IMR-90 (cell line): ENCODE measurements around the gene TRIM17. TPM values are rescaled to one million over a fixed set of nuclear protein-coding genes. Genes with fewer than 3 reads are reported as not detected.

Experiments used
- ATAC-seq: fragments of 200-7000 bp; cut with Tn5 transposase; 2 replicates; pipeline ENCODE4 v1.9.1; 2020; ENCODE audit warnings: low read depth, mild to moderate bottlenecking, moderate library complexity
- BruUV-seq: library from RNA; stranded (reverse); fragments of 400-500 nt; replicated peaks from 2 replicates; lab custom pipeline; 2021; lab: Mats Ljungman, UMichigan
- CTCF ChIA-PET: fragments of 300-600 bp; formaldehyde crosslinking; extraction: SDS; loops from one replicate; lab custom pipeline; 2021; ENCODE audit warnings: antibody characterized with exemption; lab: Yijun Ruan, JAX
- POLR2A ChIA-PET: fragments of 300-600 bp; sonication (Branson Sonifier 250); formaldehyde crosslinking; loops from one replicate; lab custom pipeline; 2022; ENCODE audit warnings: antibody characterized with exemption; ENCODE audit not compliant: unreplicated experiment; lab: Charles Lee
- DNase-seq: peaks from one replicate; pipeline ENCODE4 v3.0.0; 2013
- H2AFZ ChIP-seq: replicated peaks from 2 replicates; pipeline ENCODE3; 2013; ENCODE audit warnings: low read length, mild to moderate bottlenecking; ENCODE audit not compliant: poor library complexity
- H2AK5ac ChIP-seq: 2 replicates; pipeline ENCODE4 v1.6.1; 2013; ENCODE audit warnings: low read depth, low read length, inconsistent platforms
- H2AK9ac ChIP-seq: replicated peaks from 2 replicates; pipeline ENCODE3; 2013; ENCODE audit warnings: mild to moderate bottlenecking, low read depth, low read length, moderate library complexity; ENCODE audit not compliant: poor library complexity
- H2BK120ac ChIP-seq: 2 replicates; pipeline ENCODE4 v1.6.1; 2013; ENCODE audit warnings: low read depth, low read length, inconsistent platforms
- H2BK15ac ChIP-seq: 3 replicates; pipeline ENCODE4 v1.6.1; 2013; ENCODE audit warnings: low read depth, low read length, inconsistent platforms
- H2BK20ac ChIP-seq: 2 replicates; pipeline ENCODE4 v1.6.1; 2013; ENCODE audit warnings: low read depth, mild to moderate bottlenecking, inconsistent platforms, low read length, moderate library complexity
- H2BK5ac ChIP-seq: 2 replicates; pipeline ENCODE4 v1.6.1; 2013; ENCODE audit warnings: mild to moderate bottlenecking, low read depth, low read length, inconsistent platforms; ENCODE audit not compliant: poor library complexity, severe bottlenecking
- H3K14ac ChIP-seq: replicated peaks from 2 replicates; pipeline ENCODE4 v1.6.1; 2013; ENCODE audit warnings: low read depth, low read length, inconsistent platforms
- H3K18ac ChIP-seq: 2 replicates; pipeline ENCODE4 v1.6.1; 2013; ENCODE audit warnings: low read depth, low read length, control low read depth
- H3K23ac ChIP-seq: 2 replicates; pipeline ENCODE4 v1.6.1; 2013; ENCODE audit warnings: low read depth, low read length, inconsistent platforms
- H3K27ac ChIP-seq: 2 replicates; pipeline ENCODE4 v1.5.1; 2013; ENCODE audit warnings: mild to moderate bottlenecking, control low read depth, low read length; ENCODE audit not compliant: insufficient read depth
- H3K27me3 ChIP-seq: 2 replicates; pipeline ENCODE4 v1.6.1; 2013; ENCODE audit warnings: low read length; ENCODE audit not compliant: control insufficient read depth, insufficient read depth
- H3K36me3 ChIP-seq: 2 replicates; pipeline ENCODE4 v1.6.1; 2013; ENCODE audit warnings: low read length, mixed read lengths; ENCODE audit not compliant: control insufficient read depth, insufficient read depth
- H3K4ac ChIP-seq: 2 replicates; pipeline ENCODE4 v1.6.1; 2013; ENCODE audit warnings: low read depth, low read length, inconsistent platforms
- H3K4me1 ChIP-seq: 2 replicates; pipeline ENCODE4 v1.6.1; 2013; ENCODE audit warnings: low read length, mixed read lengths; ENCODE audit not compliant: control insufficient read depth, insufficient read depth
- H3K4me2 ChIP-seq: 2 replicates; pipeline ENCODE4 v1.6.1; 2013; ENCODE audit warnings: low read depth, mild to moderate bottlenecking, control low read depth, low read length, moderate library complexity
- H3K4me3 ChIP-seq: 2 replicates; pipeline ENCODE4 v1.5.1; 2013; ENCODE audit warnings: low read depth, mild to moderate bottlenecking, control low read depth, low read length, moderate library complexity; ENCODE audit not compliant: insufficient read depth
- H3K56ac ChIP-seq: 2 replicates; pipeline ENCODE4 v1.6.1; 2013; ENCODE audit warnings: low read length, inconsistent platforms; ENCODE audit not compliant: insufficient read depth; ENCODE audit errors: extremely low read depth
- H3K79me1 ChIP-seq, 2 experiments: 2 replicates each; pipeline ENCODE4 v1.6.1; 2013; ENCODE audit warnings: low read length in 2 of 2, inconsistent platforms in 1 of 2, low read depth in 1 of 2
- H3K9ac ChIP-seq: 2 replicates; pipeline ENCODE4 v1.6.1; 2013; ENCODE audit warnings: low read depth, low read length, control low read depth
- H3K9me1 ChIP-seq: 2 replicates; pipeline ENCODE4 v1.6.1; 2013; ENCODE audit warnings: low read length, inconsistent platforms; ENCODE audit not compliant: insufficient read depth
- H3K9me3 ChIP-seq: 2 replicates; pipeline ENCODE4 v1.6.1; 2013; ENCODE audit warnings: low read length; ENCODE audit not compliant: control insufficient read depth, insufficient read depth
- H4K20me1 ChIP-seq: 2 replicates; pipeline ENCODE4 v1.6.1; 2013; ENCODE audit warnings: low read length, inconsistent platforms; ENCODE audit not compliant: insufficient read depth
- H4K5ac ChIP-seq: 2 replicates; pipeline ENCODE4 v1.6.1; 2013; ENCODE audit warnings: mild to moderate bottlenecking, low read depth, low read length, control low read depth
- H4K8ac ChIP-seq, 2 experiments: 2 replicates each; pipeline ENCODE4 v1.6.1; 2013; ENCODE audit warnings: low read depth in 2 of 2, low read length in 2 of 2, control low read depth in 1 of 2, inconsistent platforms in 1 of 2
- H4K91ac ChIP-seq: 2 replicates; pipeline ENCODE4 v1.6.1; 2013; ENCODE audit warnings: low read depth, low read length, inconsistent platforms; ENCODE audit not compliant: insufficient read depth
- BHLHE40 ChIP-seq: fragments of 150-350 bp; IDR thresholded peaks from 2 replicates; pipeline ENCODE4 v1.6.1; 2016; ENCODE audit warnings: mild to moderate bottlenecking, low read depth, low read length
- CEBPB ChIP-seq: IDR thresholded peaks from 2 replicates; pipeline ENCODE4 v1.6.1; 2012; ENCODE audit warnings: low read depth, low read length, improper control_type of control experiment
- FOS ChIP-seq: fragments of 150-350 bp; IDR thresholded peaks from 2 replicates; pipeline ENCODE4 v1.6.1; 2016; ENCODE audit warnings: low read depth, low read length
- MAFK ChIP-seq: IDR thresholded peaks from 2 replicates; pipeline ENCODE4 v1.6.1; 2012; ENCODE audit warnings: low read depth, low read length, improper control_type of control experiment
- MAZ ChIP-seq: IDR thresholded peaks from 2 replicates; pipeline ENCODE4 v1.6.1; 2012; ENCODE audit warnings: low read depth, mild to moderate bottlenecking, low read length, improper control_type of control experiment, moderate library complexity, borderline replicate concordance
- MXI1 ChIP-seq: IDR thresholded peaks from 2 replicates; pipeline ENCODE4 v1.6.1; 2012; ENCODE audit warnings: low read depth, mild to moderate bottlenecking, low read length, moderate library complexity, borderline replicate concordance
- NFE2L2 ChIP-seq: fragments of 150-350 bp; IDR thresholded peaks from 2 replicates; pipeline ENCODE4 v1.6.1; 2016; ENCODE audit warnings: low read depth, mild to moderate bottlenecking, low read length
- POLR2A ChIP-seq: IDR thresholded peaks from 2 replicates; pipeline ENCODE4 v1.6.1; 2012; ENCODE audit warnings: mild to moderate bottlenecking, low read depth, low read length
- RAD21 ChIP-seq: IDR thresholded peaks from 2 replicates; pipeline ENCODE4 v1.6.1; 2012; ENCODE audit warnings: low read length, improper control_type of control experiment
- RFX5 ChIP-seq: IDR thresholded peaks from 2 replicates; pipeline ENCODE4 v1.8.0; 2012; ENCODE audit warnings: low read depth, mild to moderate bottlenecking, low read length, moderate library complexity
- SMC3 ChIP-seq: fragments of 150-350 bp; IDR thresholded peaks from 2 replicates; pipeline ENCODE4 v1.6.1; 2016; ENCODE audit warnings: low read depth, mild to moderate bottlenecking, antibody characterized with exemption, low read length, moderate library complexity
- WGBS, 2 experiments: methylation state at CpG; one replicate each; pipeline versions ENCODE4 v1.1.5 to v1.1.7; 2013; ENCODE audit warnings: missing lambda C conversion rate in 2 of 2; ENCODE audit not compliant: insufficient read length in 1 of 2; ENCODE audit errors: extremely low coverage in 2 of 2; 5-methylcytosine and 5-hydroxymethylcytosine counted together
- dilution Hi-C: fragments of 300-500 bp; cut with HindIII; formaldehyde crosslinking; loops from one replicate; pipeline ENCODE4 v1.14.3; 2018; ENCODE audit warnings: low sequenced_read_pairs; ENCODE audit not compliant: unreplicated experiment
- in situ Hi-C: fragments of 300-500 bp; cut with MboI; formaldehyde crosslinking; loops from 3 replicates; pipeline ENCODE4 v1.14.3; 2019; ENCODE audit warnings: low sequenced_read_pairs, inconsistent platforms, mixed read lengths
- intact Hi-C: fragments of 100-400 bp; cut with micrococcal nuclease; formaldehyde crosslinking; loops from 2 replicates; pipeline ENCODE4 v1.10.0; 2022
- polyA plus RNA-seq, 3 experiments: library from polyadenylated mRNA; depleted of rRNA; stranded (reverse); fragments of >200 nt; gene quantifications; 2 replicates each; pipeline ENCODE4 v1.2.3, GENCODE V29; 2012; ENCODE audit warnings: low replicate concordance in 1 of 3
- total RNA-seq: library from RNA; depleted of rRNA; stranded (reverse); fragments of >200 nt; gene quantifications from 2 replicates; pipeline ENCODE4 v1.2.3, GENCODE V29; 2012
- TF ChIP-seq, protein P1 (sequence below): conservative IDR thresholded peaks from 2 replicates; pipeline ENCODE4 v1.5.1; 2012; ENCODE audit warnings: mild to moderate bottlenecking, low read depth, low read length, improper control_type of control experiment
- TF ChIP-seq, protein P2 (sequence below): fragments of 150-350 bp; IDR thresholded peaks from 2 replicates; pipeline ENCODE4 v1.6.1; 2017; ENCODE audit warnings: mild to moderate bottlenecking, antibody characterized with exemption, low read length, low read depth

TRIM17 gene
- total and polyA plus RNA-seq, 2 of the 4 experiments (the other 2 are of a cell fraction), result 0.39 TPM; not detected in 1

GRCh38 chr1:228378090-228378872 is 38.4 kb downstream of the TRIM17 start:
- in situ Hi-C loops, result no loop called here
- peak overlapping the region; percentile 89 for H2AK9ac ChIP-seq

More at GRCh38 chr1:228378090-228378872, 38.4 kb downstream of the TRIM17 start:
- intact Hi-C loops (loop anchor here (5.0 kb wide), 2 partner anchors 79 to 151 kb away; a partner anchor contains a TSS), dilution Hi-C loops (no loop called here)
- peak overlapping the region; percentile 55 for H3K4me2 ChIP-seq
- H4K91ac ChIP-seq, result no peak overlapping the region; the same call in 1 of the 2 replicates
- no peaks in the 10 kb centered on the region; the same call in 1 of the 2 replicates for H3K9me3 ChIP-seq
- no peak overlapping the region for H2AK5ac ChIP-seq
- CTCF ChIA-PET, result no interaction called here
- TF ChIP-seq, protein P1, sequence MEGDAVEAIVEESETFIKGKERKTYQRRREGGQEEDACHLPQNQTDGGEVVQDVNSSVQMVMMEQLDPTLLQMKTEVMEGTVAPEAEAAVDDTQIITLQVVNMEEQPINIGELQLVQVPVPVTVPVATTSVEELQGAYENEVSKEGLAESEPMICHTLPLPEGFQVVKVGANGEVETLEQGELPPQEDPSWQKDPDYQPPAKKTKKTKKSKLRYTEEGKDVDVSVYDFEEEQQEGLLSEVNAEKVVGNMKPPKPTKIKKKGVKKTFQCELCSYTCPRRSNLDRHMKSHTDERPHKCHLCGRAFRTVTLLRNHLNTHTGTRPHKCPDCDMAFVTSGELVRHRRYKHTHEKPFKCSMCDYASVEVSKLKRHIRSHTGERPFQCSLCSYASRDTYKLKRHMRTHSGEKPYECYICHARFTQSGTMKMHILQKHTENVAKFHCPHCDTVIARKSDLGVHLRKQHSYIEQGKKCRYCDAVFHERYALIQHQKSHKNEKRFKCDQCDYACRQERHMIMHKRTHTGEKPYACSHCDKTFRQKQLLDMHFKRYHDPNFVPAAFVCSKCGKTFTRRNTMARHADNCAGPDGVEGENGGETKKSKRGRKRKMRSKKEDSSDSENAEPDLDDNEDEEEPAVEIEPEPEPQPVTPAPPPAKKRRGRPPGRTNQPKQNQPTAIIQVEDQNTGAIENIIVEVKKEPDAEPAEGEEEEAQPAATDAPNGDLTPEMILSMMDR, result peak; percentile 51
- peak; percentile 23; the same call in 1 of the 2 replicates for TF ChIP-seq MAZ
- peak; percentile 41 for TF ChIP-seq RAD21
- no peak for TF ChIP-seq FOS
- peak; percentile 67; the same call in 1 of the 2 replicates for TF ChIP-seq BHLHE40
- TF ChIP-seq RFX5, result no peak
- TF ChIP-seq NFE2L2, result no peak
- TF ChIP-seq SMC3, result peak; percentile 27; the same call in 1 of the 2 replicates
- TF ChIP-seq POLR2A, result no peak
- TF ChIP-seq, protein P2, sequence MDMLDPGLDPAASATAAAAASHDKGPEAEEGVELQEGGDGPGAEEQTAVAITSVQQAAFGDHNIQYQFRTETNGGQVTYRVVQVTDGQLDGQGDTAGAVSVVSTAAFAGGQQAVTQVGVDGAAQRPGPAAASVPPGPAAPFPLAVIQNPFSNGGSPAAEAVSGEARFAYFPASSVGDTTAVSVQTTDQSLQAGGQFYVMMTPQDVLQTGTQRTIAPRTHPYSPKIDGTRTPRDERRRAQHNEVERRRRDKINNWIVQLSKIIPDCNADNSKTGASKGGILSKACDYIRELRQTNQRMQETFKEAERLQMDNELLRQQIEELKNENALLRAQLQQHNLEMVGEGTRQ, result peak; percentile 85
- TF ChIP-seq MAFK, result no peak
- TF ChIP-seq CEBPB, result no peak
- TF ChIP-seq MXI1, result peak; percentile 77; the same call in 1 of the 2 replicates
- H3K9me1 ChIP-seq, result peaks cover 8% of the 10 kb centered on the region; the same call in 1 of the 2 replicates
- peak overlapping the region; percentile 23; the same call in 1 of the 2 replicates for H4K5ac ChIP-seq
- peak overlapping the region; percentile 22 to 80; a peak in 2 of 4 replicates for H4K8ac ChIP-seq
- no peak overlapping the region for H3K56ac ChIP-seq
- peaks cover 3% of the 10 kb centered on the region; the same call in 1 of the 2 replicates for H3K36me3 ChIP-seq
- H2AFZ ChIP-seq, result peak overlapping the region; percentile 97
- no peak overlapping the region; the same call in 1 of the 2 replicates for H3K27ac ChIP-seq
- peak overlapping the region; percentile 56 for H3K9ac ChIP-seq
- H2BK5ac ChIP-seq, result no peak overlapping the region
- 3% methylated on average over 22 of the region's 73 CpGs; no CpG with 5 or more reads in 1 of the 2 experiments for WGBS, 2 experiments
- DNase-seq, result peak; percentile 69
- POLR2A ChIA-PET, result no interaction called here
- H3K27me3 ChIP-seq, result no peaks in the 10 kb centered on the region
- H3K14ac ChIP-seq, result 0 out of 2 replicates have a peak overlapping the region, but pooled peaks have one; percentile 45
- H2BK120ac ChIP-seq, result no peak overlapping the region
- peaks cover 18% of the 10 kb centered on the region; the same call in 1 of the 2 replicates for H3K4me1 ChIP-seq
- H3K4me3 ChIP-seq, result peak overlapping the region; percentile 35
- no peaks in the 10 kb centered on the region for H4K20me1 ChIP-seq
- no peaks in the 10 kb centered on the region for H3K79me1 ChIP-seq
- H2BK20ac ChIP-seq, result no peak overlapping the region
- no TSS peak for BruUV-seq
- no peak overlapping the region for H2BK15ac ChIP-seq
- no peak overlapping the region; the same call in 1 of the 2 replicates for H3K18ac ChIP-seq
- peak; percentile 79 for ATAC-seq
- peak overlapping the region; percentile 49 for H3K4ac ChIP-seq
- H3K23ac ChIP-seq, result no peak overlapping the region
